ENCODE results near the gene ST6GALNAC5. TPM values are rescaled to one million over a fixed set of nuclear protein-coding genes. Genes with fewer than 3 reads are reported as not detected.

Gene ST6GALNAC5
- total and polyA plus RNA-seq, 2 donors (not counting 3 experiments of a cell fraction or from before 2014, with no cell fraction given), result not detected

DNA sequence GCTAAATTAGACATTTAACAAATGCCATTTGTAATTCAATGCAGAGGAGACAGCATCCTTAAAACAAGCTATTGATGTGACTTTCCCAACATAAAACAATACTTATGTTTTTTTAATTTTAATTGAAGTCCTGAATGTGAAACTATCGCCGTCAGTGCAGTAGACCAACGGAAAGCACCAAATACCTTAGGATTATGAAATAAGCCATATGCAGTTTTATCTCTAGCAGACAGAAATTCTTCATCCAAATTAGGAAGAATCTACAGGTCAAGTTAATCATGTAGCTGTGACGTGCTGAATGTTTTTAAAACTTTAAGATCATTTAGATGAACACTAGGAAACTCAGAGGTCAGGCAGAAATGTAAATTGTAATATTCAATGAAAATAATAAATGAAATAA, 714 bp upstream of the ST6GALNAC5 start:
- Histone ChIP-seq H3K36me3 (ENCODE audit: control insufficient read depth in 2 of 2, extremely low read depth in 1 of 2, insufficient read depth in 2 of 2, low read length in 2 of 2) (no peaks in the 10 kb centered on the region), H3K27me3 (ENCODE audit: control insufficient read depth in 2 of 2, insufficient read depth in 2 of 2, low read length in 2 of 2) (peaks cover 40 to 82% of the 10 kb centered on the region in 2 experiments), H3K79me2 (ENCODE audit: control insufficient read depth, insufficient read depth, low read length) (no peaks in the 10 kb centered on the region), H3K4me1 (ENCODE audit: control insufficient read depth, extremely low read depth, insufficient read depth, low read length) (peaks cover 6% of the 10 kb centered on the region), H3K4me3 (replicated peaks in 1 of 3; ENCODE audit: insufficient read depth in 1 of 3, low read depth in 1 of 3, low read length in 3 of 3) (no peak overlapping the region), H3K27ac (ENCODE audit: insufficient read depth, low read depth, low read length) (no peak overlapping the region), H3K9me3 (replicated peaks; ENCODE audit: control insufficient read depth, insufficient read depth, low read length) (no peaks in the 10 kb centered on the region), H3K4me2 (ENCODE audit: insufficient read depth, low read length) (no peak overlapping the region), H3K9ac (replicated peaks; ENCODE audit: extremely low read depth, insufficient read depth, low read length) (no peak overlapping the region), H2AFZ (ENCODE audit: low read depth, low read length) (no peak overlapping the region), H4K20me1 (replicated peaks; ENCODE audit: control insufficient read depth, extremely low read depth, insufficient read depth, low read length) (no peaks in the 10 kb centered on the region), H3K9me1 (replicated peaks; ENCODE audit: control insufficient read depth, extremely low read depth, insufficient read depth, low read length) (no peaks in the 10 kb centered on the region)
- dilution Hi-C loops (cut with MboI; ENCODE audit: extremely low pct_ligation_motif_present, low sequenced_read_pairs) (no loop called here), intact Hi-C loops (cut with micrococcal nuclease) (loop anchor here (5.0 kb wide), 1 partner anchor 714 kb away; no protein-coding TSS in a partner anchor)
- FAIRE-seq (no peak), DNase-seq (ENCODE audit: low read depth, low spot score) (no peak)
- TF ChIP-seq EZH2 (IDR thresholded peaks at IDR 0.05; ENCODE audit: borderline replicate concordance, low read depth, low read length, severe bottlenecking), result no peak
- TF ChIP-seq MYC (IDR thresholded peaks at IDR 0.05; ENCODE audit: low read depth, low read length), result no peak
- TF ChIP-seq POLR2A (IDR thresholded peaks at IDR 0.05; ENCODE audit: low read depth, low read length), result no peak
- ChIA-PET CTCF (no interaction called here), POLR2A (no interaction called here)
- no TSS peak for BruUV-seq (replicated peaks)

GRCh38 chr1:76868154-76868882, 1.0 kb downstream of the ST6GALNAC5 start:
- H3K27ac ChIP-seq (ENCODE audit: insufficient read depth, low read depth, low read length), result no peak overlapping the region
- H3K9ac ChIP-seq (replicated peaks; ENCODE audit: extremely low read depth, insufficient read depth, low read length), result no peak overlapping the region
- H3K79me2 ChIP-seq (ENCODE audit: control insufficient read depth, insufficient read depth, low read length), result no peaks in the 10 kb centered on the region
- H3K9me1 ChIP-seq (replicated peaks; ENCODE audit: control insufficient read depth, extremely low read depth, insufficient read depth, low read length), result no peaks in the 10 kb centered on the region
- TF ChIP-seq, protein P1, sequence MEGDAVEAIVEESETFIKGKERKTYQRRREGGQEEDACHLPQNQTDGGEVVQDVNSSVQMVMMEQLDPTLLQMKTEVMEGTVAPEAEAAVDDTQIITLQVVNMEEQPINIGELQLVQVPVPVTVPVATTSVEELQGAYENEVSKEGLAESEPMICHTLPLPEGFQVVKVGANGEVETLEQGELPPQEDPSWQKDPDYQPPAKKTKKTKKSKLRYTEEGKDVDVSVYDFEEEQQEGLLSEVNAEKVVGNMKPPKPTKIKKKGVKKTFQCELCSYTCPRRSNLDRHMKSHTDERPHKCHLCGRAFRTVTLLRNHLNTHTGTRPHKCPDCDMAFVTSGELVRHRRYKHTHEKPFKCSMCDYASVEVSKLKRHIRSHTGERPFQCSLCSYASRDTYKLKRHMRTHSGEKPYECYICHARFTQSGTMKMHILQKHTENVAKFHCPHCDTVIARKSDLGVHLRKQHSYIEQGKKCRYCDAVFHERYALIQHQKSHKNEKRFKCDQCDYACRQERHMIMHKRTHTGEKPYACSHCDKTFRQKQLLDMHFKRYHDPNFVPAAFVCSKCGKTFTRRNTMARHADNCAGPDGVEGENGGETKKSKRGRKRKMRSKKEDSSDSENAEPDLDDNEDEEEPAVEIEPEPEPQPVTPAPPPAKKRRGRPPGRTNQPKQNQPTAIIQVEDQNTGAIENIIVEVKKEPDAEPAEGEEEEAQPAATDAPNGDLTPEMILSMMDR (IDR thresholded peaks at IDR 0.05; ENCODE audit: extremely low read depth in 1 of 2, insufficient read depth in 1 of 2, low read depth in 1 of 2, low read length in 2 of 2), result peak in 1 of 2 donors; percentile 17
- TF ChIP-seq MAX (IDR thresholded peaks at IDR 0.05; ENCODE audit: insufficient read depth, insufficient read length) (no peak), EZH2 (IDR thresholded peaks at IDR 0.05; ENCODE audit: borderline replicate concordance, low read depth, low read length, severe bottlenecking) (peak; percentile 94), POLR2AphosphoS5 (IDR thresholded peaks at IDR 0.05; ENCODE audit: insufficient read depth, low read depth, low read length) (no peak), JUN (IDR thresholded peaks at IDR 0.05; ENCODE audit: borderline replicate concordance, insufficient read depth, insufficient read length, low read depth) (no peak)
- no peaks in the 10 kb centered on the region for H4K20me1 ChIP-seq (replicated peaks; ENCODE audit: control insufficient read depth, extremely low read depth, insufficient read depth, low read length)
- no peaks in the 10 kb centered on the region for H3K9me3 ChIP-seq (replicated peaks; ENCODE audit: control insufficient read depth, insufficient read depth, low read length)
- H3K4me2 ChIP-seq (ENCODE audit: insufficient read depth, low read length), result peak overlapping the region; percentile 46
- no peak overlapping the region for H2AFZ ChIP-seq (ENCODE audit: low read depth, low read length)
- DNase-seq (ENCODE audit: low read depth, low spot score) (peak; percentile 37), FAIRE-seq (no peak)
- no TSS peak for BruUV-seq (replicated peaks)
- peak overlapping the region in 2 of 3 experiments; percentile 19 to 31 for H3K4me3 ChIP-seq (replicated peaks in 1 of 3; ENCODE audit: insufficient read depth in 1 of 3, low read depth in 1 of 3, low read length in 3 of 3)
- H3K27me3 ChIP-seq (ENCODE audit: control insufficient read depth in 2 of 2, insufficient read depth in 2 of 2, low read length in 2 of 2), result peaks cover 44 to 77% of the 10 kb centered on the region in 2 experiments
- H3K36me3 ChIP-seq (ENCODE audit: control insufficient read depth in 2 of 2, extremely low read depth in 1 of 2, insufficient read depth in 2 of 2, low read length in 2 of 2), result no peaks in the 10 kb centered on the region
- peaks cover 6% of the 10 kb centered on the region for H3K4me1 ChIP-seq (ENCODE audit: control insufficient read depth, extremely low read depth, insufficient read depth, low read length)
- CTCF ChIA-PET, result interaction anchor here (1.1 kb wide), 1 partner anchor 714 kb away, joined by 3 read pairs; no protein-coding TSS in a partner anchor
- intact Hi-C loops (cut with micrococcal nuclease), result loop anchor here (5.0 kb wide), 1 partner anchor 716 kb away; no protein-coding TSS in a partner anchor
- POLR2A ChIA-PET, result no interaction called here
- dilution Hi-C loops (cut with MboI; ENCODE audit: extremely low pct_ligation_motif_present, low sequenced_read_pairs), result no loop called here

Measured in endothelial cell of umbilical vein (primary cell).